ENCODE data around the gene NEMP1.

NEMP1 gene, protein sequence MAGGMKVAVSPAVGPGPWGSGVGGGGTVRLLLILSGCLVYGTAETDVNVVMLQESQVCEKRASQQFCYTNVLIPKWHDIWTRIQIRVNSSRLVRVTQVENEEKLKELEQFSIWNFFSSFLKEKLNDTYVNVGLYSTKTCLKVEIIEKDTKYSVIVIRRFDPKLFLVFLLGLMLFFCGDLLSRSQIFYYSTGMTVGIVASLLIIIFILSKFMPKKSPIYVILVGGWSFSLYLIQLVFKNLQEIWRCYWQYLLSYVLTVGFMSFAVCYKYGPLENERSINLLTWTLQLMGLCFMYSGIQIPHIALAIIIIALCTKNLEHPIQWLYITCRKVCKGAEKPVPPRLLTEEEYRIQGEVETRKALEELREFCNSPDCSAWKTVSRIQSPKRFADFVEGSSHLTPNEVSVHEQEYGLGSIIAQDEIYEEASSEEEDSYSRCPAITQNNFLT

DNA sequence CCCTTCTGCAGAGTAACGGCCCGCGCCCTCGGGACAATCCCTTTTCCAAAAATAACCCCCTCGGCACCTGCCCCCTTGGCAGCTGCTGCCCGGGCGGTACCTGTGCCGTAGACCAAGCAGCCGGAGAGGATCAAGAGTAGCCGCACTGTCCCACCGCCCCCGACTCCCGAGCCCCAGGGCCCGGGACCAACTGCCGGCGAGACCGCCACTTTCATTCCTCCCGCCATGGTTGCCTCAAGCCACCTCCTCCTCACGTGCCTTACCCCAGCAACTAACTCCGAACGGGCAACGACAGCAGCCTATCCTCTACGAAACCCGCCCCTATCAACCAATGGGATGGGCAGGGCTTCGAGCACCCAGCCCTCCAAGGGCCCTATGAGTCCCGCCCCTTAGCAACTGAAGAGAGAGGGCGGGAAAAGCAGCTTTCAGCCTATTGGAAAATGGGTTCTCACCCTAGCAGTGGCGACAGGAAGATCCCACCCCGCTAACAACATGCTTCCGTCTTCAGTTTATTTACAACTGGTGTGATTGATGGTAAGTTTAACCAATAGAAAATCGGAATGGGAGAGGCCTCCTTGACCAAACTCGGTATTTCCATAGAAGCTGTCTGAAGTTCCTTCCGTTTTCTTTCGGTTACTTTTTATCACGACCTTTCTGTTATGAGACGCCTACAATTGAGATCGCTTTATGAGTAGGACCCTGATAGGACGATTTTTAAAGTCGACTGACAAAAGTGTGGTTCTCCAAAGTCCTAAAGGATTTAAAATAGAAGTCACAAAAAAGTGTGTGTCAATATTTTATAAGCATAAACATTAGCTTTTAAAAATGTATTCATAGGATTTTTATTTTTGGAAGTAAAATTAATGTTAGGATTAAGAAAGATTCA is at the start of gene NEMP1:
Gene NEMP1 (minus strand): TSS at position 273 of the 886 bp plus-strand sequence. CDS start 46 bp downstream, at position 227.
- POLR2A ChIA-PET (ENCODE audit: low non-redundant PET), result interaction anchor here (1.0 to 1.3 kb wide), 3 partner anchors 9 to 34 kb away, joined by 5 to 9 read pairs (median 6); partner anchors contain the start of gene STAT6
- H3K27ac ChIP-seq, result peak within 1 kb of the TSS; percentile 91
- peak; percentile 98 for DNase-seq (ENCODE audit: low spot score)
- CTCF ChIA-PET, result interaction anchor here (0.6 to 1.0 kb wide), 3 partner anchors 9 to 168 kb away, joined by 4 to 7 read pairs (median 6); no protein-coding TSS in a partner anchor
- TF ChIP-seq, protein P1, sequence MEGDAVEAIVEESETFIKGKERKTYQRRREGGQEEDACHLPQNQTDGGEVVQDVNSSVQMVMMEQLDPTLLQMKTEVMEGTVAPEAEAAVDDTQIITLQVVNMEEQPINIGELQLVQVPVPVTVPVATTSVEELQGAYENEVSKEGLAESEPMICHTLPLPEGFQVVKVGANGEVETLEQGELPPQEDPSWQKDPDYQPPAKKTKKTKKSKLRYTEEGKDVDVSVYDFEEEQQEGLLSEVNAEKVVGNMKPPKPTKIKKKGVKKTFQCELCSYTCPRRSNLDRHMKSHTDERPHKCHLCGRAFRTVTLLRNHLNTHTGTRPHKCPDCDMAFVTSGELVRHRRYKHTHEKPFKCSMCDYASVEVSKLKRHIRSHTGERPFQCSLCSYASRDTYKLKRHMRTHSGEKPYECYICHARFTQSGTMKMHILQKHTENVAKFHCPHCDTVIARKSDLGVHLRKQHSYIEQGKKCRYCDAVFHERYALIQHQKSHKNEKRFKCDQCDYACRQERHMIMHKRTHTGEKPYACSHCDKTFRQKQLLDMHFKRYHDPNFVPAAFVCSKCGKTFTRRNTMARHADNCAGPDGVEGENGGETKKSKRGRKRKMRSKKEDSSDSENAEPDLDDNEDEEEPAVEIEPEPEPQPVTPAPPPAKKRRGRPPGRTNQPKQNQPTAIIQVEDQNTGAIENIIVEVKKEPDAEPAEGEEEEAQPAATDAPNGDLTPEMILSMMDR (conservative IDR thresholded peaks at IDR 0.05; ENCODE audit: low read depth), result no peak

DNA sequence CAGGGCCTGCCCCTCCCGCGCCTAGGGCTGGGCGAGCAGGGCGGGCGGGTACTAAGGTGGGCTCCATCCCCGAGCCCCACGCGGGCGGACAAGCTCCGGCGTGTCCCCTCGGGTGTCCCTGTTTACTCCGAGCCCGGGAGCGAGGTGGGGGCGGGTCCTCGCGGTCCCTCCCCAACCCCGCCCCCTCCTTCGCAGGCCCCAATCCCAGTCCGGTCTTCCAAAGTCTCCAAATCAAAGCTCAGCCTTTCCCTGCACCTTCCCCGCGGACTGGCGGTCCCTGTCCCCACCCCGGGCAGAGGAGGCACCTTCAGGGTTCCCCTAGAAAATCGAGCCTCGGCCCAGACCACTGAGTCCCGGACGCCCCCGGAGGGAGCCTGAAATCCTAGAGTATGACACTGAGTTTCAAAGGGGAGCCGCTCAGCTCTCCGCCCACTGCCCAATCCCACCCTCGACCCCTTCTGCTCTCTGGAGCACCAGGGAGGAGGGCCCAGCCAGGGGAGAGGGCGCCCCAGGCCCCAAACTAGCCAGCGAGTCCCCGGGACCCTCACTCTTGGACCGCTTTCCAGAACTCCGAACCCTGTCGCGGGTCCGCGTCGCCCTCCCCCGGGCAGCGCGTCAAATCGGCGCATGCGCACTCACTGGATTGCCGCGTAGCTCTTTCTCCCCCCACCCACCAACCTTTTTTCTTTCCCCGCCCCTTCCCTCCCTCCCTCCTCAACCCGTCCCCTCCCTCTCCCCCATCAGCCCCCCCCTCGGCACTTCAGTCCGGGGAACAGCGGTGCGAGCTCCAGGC is 49.3 kb upstream of the NEMP1 start, which contains the start of gene LRP1:
Gene LRP1 (plus strand): TSS at position 758 of the 793 bp plus-strand sequence. CDS start 482 bp downstream, outside the sequence.
- peak within 1 kb of the TSS; percentile 100 for H3K27ac ChIP-seq
- TF ChIP-seq, protein P1 (conservative IDR thresholded peaks at IDR 0.05; ENCODE audit: low read depth), result no peak
- DNase-seq (ENCODE audit: low spot score), result peak; percentile 93
- POLR2A ChIA-PET (ENCODE audit: low non-redundant PET), result interaction anchor here (0.5 to 1.4 kb wide), 7 partner anchors 16 to 57 kb away, joined by 3 to 11 read pairs (median 3); partner anchors contain the start of gene STAT6
- CTCF ChIA-PET, result interaction anchor here (0.6 to 7.2 kb wide), 6 partner anchors 16 to 135 kb away, joined by 3 to 89 read pairs (median 4); no protein-coding TSS in a partner anchor

DNA sequence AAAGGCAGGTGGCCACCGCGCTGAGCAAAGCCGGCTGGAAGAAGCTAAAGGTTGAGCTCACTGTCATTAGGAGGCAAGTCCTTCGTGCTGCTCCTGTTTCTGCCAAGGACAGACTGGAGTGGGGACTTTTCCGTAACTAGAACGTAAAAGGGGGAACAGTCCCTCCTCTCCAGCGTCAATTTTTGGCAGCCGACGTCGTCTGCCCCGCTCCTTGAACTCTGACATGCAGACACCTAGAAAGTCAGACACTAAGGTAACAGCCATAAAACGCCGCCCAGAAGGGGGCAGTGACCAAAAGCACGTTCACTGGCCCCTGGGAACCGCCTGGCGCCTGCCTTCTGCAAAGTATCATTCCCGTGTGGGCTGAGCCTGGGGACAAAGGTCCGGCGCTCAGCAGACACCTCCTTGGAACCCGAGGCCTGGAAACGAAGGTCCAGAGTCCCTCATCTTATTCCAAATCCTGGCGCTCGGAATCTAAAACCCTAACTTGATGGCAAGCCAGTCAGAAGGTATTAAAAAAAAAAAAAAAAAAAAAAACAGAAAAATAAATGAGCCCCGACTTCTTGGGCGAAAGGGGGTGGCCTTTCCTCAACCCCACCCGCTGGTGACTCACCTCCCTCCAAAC is 48.6 kb upstream of the NEMP1 start:
- POLR2A ChIA-PET (ENCODE audit: low non-redundant PET), result interaction anchor here (0.6 to 1.4 kb wide), 5 partner anchors 10 to 49 kb away, joined by 3 to 11 read pairs (median 3); partner anchors contain the start of gene STAT6
- H3K27ac ChIP-seq, result peak overlapping the region; percentile 100
- CTCF ChIA-PET, result interaction anchor here (0.8 to 7.2 kb wide), 4 partner anchors 15 to 87 kb away, joined by 4 to 89 read pairs (median 4); no protein-coding TSS in a partner anchor
- peak; percentile 52 for DNase-seq (ENCODE audit: low spot score)
- TF ChIP-seq, protein P1 (conservative IDR thresholded peaks at IDR 0.05; ENCODE audit: low read depth), result no peak

DNA sequence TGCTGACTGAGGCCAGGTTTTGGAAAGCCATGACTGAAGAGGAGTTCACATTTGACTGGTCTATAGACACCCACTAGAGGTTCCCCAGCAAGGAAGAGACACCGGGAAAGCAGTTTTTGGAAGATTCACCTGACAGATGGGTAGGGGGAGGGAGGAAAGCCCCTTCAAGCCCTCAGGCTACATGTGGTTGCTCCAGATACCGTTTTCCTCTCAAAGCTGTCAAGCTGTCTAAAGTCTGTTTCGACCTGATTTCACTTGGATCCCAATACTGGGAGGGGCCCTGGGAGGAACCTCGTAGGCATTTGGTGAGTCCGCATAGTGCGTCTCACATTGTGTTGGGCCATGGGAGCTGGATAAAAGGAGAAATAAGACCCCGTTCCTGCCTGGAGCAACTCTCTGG is 48.0 kb upstream of the NEMP1 start:
- POLR2A ChIA-PET (ENCODE audit: low non-redundant PET), result interaction anchor here (0.6 to 0.7 kb wide), 2 partner anchors 10 to 50 kb away, joined by 3 read pairs; no protein-coding TSS in a partner anchor
- TF ChIP-seq, protein P1 (conservative IDR thresholded peaks at IDR 0.05; ENCODE audit: low read depth), result no peak
- no peak for DNase-seq (ENCODE audit: low spot score)
- CTCF ChIA-PET, result interaction anchor here (1.0 to 7.2 kb wide), 3 partner anchors 14 to 56 kb away, joined by 4 to 89 read pairs (median 5); no protein-coding TSS in a partner anchor
- H3K27ac ChIP-seq, result peak overlapping the region; percentile 100

DNA sequence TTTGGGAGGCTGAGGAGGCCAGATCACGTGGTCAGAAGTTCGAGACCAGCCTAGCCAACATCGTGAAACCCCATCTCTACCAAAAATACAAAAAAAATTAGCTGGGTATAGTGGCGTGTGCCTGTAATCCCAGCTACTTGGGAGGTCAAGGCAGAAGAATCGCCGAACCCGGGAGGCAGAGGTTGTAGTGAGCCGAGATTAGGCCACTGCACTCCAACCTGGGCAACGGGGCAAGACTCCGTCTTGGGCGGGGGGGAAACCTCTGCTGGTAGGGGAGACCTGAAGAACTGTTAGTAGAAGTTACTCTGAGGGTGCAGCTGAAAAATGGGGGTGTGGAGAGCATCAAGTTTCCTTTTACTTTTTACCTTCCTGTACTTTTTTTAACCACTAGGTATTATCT is 47.5 kb upstream of the NEMP1 start:
- CTCF ChIA-PET, result interaction anchor here (0.6 to 7.2 kb wide), 5 partner anchors 14 to 91 kb away, joined by 4 to 89 read pairs (median 6); partner anchors contain the start of gene NXPH4
- peak overlapping the region; percentile 100 for H3K27ac ChIP-seq
- TF ChIP-seq, protein P1 (conservative IDR thresholded peaks at IDR 0.05; ENCODE audit: low read depth), result no peak
- POLR2A ChIA-PET (ENCODE audit: low non-redundant PET), result interaction anchor here (0.6 kb wide), 1 partner anchor 33 kb away, joined by 3 read pairs; no protein-coding TSS in a partner anchor
- DNase-seq (ENCODE audit: low spot score), result no peak

Data from RWPE1 (cell line).